ENCODE measurements around the gene TMEM201.

GRCh38 chr1:9611716-9612115 is 23.0 kb downstream of the TMEM201 start:
- no peak for TF ChIP-seq POLR2AphosphoS5 (IDR thresholded peaks at IDR 0.05; ENCODE audit: borderline replicate concordance, low read depth, low read length)
- TF ChIP-seq EZH2 (IDR thresholded peaks at IDR 0.05): no peak

Data from SK-N-MC (cell line).